Measurements from ENCODE around the gene TMEM120B. TPM values are rescaled to one million over a fixed set of nuclear protein-coding genes. Genes with fewer than 3 reads are reported as not detected.

Gene TMEM120B
- total RNA-seq, 2 experiments from 2014 or later: 12.4 to 21.5 TPM

DNA sequence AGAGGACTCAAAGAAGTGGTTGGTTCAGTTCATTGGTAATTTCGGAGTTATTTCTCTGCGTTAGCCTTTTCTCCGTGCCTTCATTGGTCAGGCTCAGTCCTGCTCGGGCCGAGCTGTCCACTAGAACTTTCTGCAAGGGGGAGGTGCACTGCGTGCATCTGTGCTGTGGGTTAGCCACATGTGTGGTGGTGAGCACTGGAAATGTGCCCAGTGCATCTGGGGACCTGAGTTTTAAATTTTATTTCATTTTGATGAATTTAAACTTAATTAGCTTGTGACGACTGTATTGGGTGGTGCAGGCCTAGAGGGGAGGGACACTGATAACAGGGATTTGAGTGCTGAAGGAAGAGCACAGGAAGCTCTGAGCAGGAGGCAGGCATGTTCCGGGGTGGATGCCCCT is 115.8 kb downstream of the TMEM120B start:
- no peaks in the 10 kb centered on the region for H3K9me2 ChIP-seq (ENCODE audit: insufficient read depth, low read length)
- TF ChIP-seq, protein P1, sequence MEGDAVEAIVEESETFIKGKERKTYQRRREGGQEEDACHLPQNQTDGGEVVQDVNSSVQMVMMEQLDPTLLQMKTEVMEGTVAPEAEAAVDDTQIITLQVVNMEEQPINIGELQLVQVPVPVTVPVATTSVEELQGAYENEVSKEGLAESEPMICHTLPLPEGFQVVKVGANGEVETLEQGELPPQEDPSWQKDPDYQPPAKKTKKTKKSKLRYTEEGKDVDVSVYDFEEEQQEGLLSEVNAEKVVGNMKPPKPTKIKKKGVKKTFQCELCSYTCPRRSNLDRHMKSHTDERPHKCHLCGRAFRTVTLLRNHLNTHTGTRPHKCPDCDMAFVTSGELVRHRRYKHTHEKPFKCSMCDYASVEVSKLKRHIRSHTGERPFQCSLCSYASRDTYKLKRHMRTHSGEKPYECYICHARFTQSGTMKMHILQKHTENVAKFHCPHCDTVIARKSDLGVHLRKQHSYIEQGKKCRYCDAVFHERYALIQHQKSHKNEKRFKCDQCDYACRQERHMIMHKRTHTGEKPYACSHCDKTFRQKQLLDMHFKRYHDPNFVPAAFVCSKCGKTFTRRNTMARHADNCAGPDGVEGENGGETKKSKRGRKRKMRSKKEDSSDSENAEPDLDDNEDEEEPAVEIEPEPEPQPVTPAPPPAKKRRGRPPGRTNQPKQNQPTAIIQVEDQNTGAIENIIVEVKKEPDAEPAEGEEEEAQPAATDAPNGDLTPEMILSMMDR (conservative IDR thresholded peaks at IDR 0.05; ENCODE audit: low read length): no peak
- TF ChIP-seq EZH2phosphoT487 (IDR thresholded peaks at IDR 0.05; ENCODE audit: borderline replicate concordance, low read depth, low read length): no peak
- no peak for DNase-seq (ENCODE audit: low spot score)
- ChIA-PET CTCF (ENCODE audit: unreplicated experiment) (interaction anchor here (0.5 to 0.6 kb wide), 2 partner anchors 11 to 193 kb away, joined by 3 read pairs; no protein-coding TSS in a partner anchor), POLR2A (no interaction called here)
- no TSS peak for BruUV-seq (replicated peaks)
- H3K4me1 ChIP-seq (ENCODE audit: insufficient read depth, low read length, poor library complexity, severe bottlenecking): no peaks in the 10 kb centered on the region
- no peak overlapping the region for H3K27ac ChIP-seq (ENCODE audit: low read depth, low read length, poor library complexity, severe bottlenecking)
- H3K9me3 ChIP-seq (ENCODE audit: low read length): no peaks in the 10 kb centered on the region
- intact Hi-C loops (cut with micrococcal nuclease; ENCODE audit: unreplicated experiment): no loop called here
- peaks cover 68% of the 10 kb centered on the region; the same call in 1 of the 2 replicates for H3K36me3 ChIP-seq (ENCODE audit: insufficient read depth, low read length)
- no peak overlapping the region for H2AFZ ChIP-seq (ENCODE audit: low read length)
- H3K4me3 ChIP-seq (ENCODE audit: low read depth, low read length, poor library complexity, severe bottlenecking): no peak overlapping the region
- no peaks in the 10 kb centered on the region; the same call in 1 of the 2 replicates for H4K20me1 ChIP-seq (ENCODE audit: insufficient read depth, low read length)
- no peak overlapping the region for H3K4me2 ChIP-seq (ENCODE audit: low read length)
- H3K79me2 ChIP-seq (ENCODE audit: insufficient read depth, low read depth, low read length): no peaks in the 10 kb centered on the region

DNA sequence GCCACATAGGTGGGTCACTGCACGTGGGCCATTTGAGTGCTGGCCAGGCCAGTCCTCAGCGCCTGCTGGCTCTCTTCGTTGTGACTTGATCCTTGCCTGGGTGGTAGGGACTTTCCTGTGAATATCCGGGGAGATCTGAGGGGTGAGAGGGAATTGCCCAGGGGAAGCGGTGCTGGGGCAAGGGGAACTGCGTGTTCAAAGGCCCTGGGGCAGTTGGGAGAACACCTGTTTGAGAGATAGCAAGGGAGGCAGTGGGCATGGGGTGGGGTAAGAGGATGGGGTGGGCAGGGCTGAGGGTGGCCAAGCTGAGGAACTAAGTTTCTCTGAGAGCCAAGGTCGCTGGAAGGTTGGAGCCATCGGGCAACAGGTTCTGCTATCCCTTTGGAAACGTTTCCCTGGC is 116.3 kb downstream of the TMEM120B start:
- Histone ChIP-seq H3K9me3 (ENCODE audit: low read length) (no peaks in the 10 kb centered on the region), H3K4me1 (ENCODE audit: insufficient read depth, low read length, poor library complexity, severe bottlenecking) (no peaks in the 10 kb centered on the region), H3K36me3 (ENCODE audit: insufficient read depth, low read length) (peaks cover 63% of the 10 kb centered on the region; the same call in 1 of the 2 replicates), H3K27ac (ENCODE audit: low read depth, low read length, poor library complexity, severe bottlenecking) (no peak overlapping the region), H3K4me3 (ENCODE audit: low read depth, low read length, poor library complexity, severe bottlenecking) (no peak overlapping the region), H3K9me2 (ENCODE audit: insufficient read depth, low read length) (no peaks in the 10 kb centered on the region), H3K4me2 (ENCODE audit: low read length) (no peak overlapping the region), H3K79me2 (ENCODE audit: insufficient read depth, low read depth, low read length) (no peaks in the 10 kb centered on the region), H4K20me1 (ENCODE audit: insufficient read depth, low read length) (no peaks in the 10 kb centered on the region; the same call in 1 of the 2 replicates), H2AFZ (ENCODE audit: low read length) (no peak overlapping the region)
- CTCF ChIA-PET (ENCODE audit: unreplicated experiment): interaction anchor here (0.5 to 0.6 kb wide), 2 partner anchors 12 to 193 kb away, joined by 3 read pairs; no protein-coding TSS in a partner anchor
- TF ChIP-seq EZH2phosphoT487 (IDR thresholded peaks at IDR 0.05; ENCODE audit: borderline replicate concordance, low read depth, low read length): no peak
- TF ChIP-seq, protein P1 (conservative IDR thresholded peaks at IDR 0.05; ENCODE audit: low read length): no peak
- intact Hi-C loops (cut with micrococcal nuclease; ENCODE audit: unreplicated experiment): no loop called here
- no TSS peak for BruUV-seq (replicated peaks)
- DNase-seq (ENCODE audit: low spot score): no peak
- POLR2A ChIA-PET: no interaction called here

DNA sequence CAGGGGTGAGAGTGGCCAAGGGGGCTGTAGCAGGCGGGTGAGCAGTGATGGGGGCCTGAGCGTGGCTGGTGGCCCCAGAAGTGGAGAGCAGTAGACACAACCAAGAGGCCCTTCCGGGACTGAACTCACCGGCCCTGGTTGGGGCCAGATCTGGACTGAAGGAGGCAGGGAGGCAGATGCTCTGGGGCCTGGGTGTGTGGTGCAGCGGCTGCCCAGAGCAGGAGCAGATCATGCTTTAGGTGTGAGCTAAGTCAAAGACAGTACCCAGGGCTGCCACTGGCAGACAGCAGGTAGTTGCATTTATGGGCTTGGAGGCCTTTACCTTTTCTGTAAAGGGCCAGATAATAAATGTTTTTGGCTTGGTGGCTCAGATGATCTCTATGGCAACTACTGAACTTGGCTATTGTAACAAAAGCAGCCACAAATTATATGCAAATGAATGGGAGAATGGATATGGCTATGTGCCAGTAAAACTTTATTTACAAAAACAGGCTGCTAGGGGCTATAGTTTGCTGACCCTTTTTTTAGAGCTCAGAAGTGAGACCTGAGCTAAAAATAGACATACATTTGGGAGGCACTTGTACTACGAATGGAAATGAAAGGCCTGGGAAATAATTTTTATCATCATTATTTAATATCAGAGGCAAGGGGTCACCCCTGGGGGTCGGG is 116.8 kb downstream of the TMEM120B start:
- no peak overlapping the region for H2AFZ ChIP-seq (ENCODE audit: low read length)

More for the DNA sequence above, 116.8 kb downstream of the TMEM120B start:
- no TSS peak for BruUV-seq (replicated peaks)
- Histone ChIP-seq H3K4me1 (ENCODE audit: insufficient read depth, low read length, poor library complexity, severe bottlenecking) (no peaks in the 10 kb centered on the region), H3K4me2 (ENCODE audit: low read length) (no peak overlapping the region), H3K9me3 (ENCODE audit: low read length) (no peaks in the 10 kb centered on the region), H3K36me3 (ENCODE audit: insufficient read depth, low read length) (peaks cover 58% of the 10 kb centered on the region; the same call in 1 of the 2 replicates), H3K27ac (ENCODE audit: low read depth, low read length, poor library complexity, severe bottlenecking) (no peak overlapping the region), H3K4me3 (ENCODE audit: low read depth, low read length, poor library complexity, severe bottlenecking) (no peak overlapping the region), H4K20me1 (ENCODE audit: insufficient read depth, low read length) (no peaks in the 10 kb centered on the region; the same call in 1 of the 2 replicates), H3K9me2 (ENCODE audit: insufficient read depth, low read length) (no peaks in the 10 kb centered on the region), H3K79me2 (ENCODE audit: insufficient read depth, low read depth, low read length) (no peaks in the 10 kb centered on the region)
- no peak for DNase-seq (ENCODE audit: low spot score)
- no peak for TF ChIP-seq EZH2phosphoT487 (IDR thresholded peaks at IDR 0.05; ENCODE audit: borderline replicate concordance, low read depth, low read length)
- TF ChIP-seq, protein P1 (conservative IDR thresholded peaks at IDR 0.05; ENCODE audit: low read length): no peak
- POLR2A ChIA-PET: no interaction called here
- intact Hi-C loops (cut with micrococcal nuclease; ENCODE audit: unreplicated experiment): no loop called here
- CTCF ChIA-PET (ENCODE audit: unreplicated experiment): no interaction called here

Measured in OCI-LY7 (cell line).